Breast epithelium (tissue), 4 donors: ENCODE measurements around the gene OLFM3. TPM values are rescaled to one million over a fixed set of nuclear protein-coding genes. Genes with fewer than 3 reads are reported as not detected.

Experiments
- DNase-seq, 2 donors: peaks; one replicate each; pipeline ENCODE4 v3.0.0-alpha.2; 2019; ENCODE audit warnings: low spot score in 2 of 2
- H3K27ac ChIP-seq, 2 donors: fragments of 200-600 bp; sonication (generic) in 1 of 2; one replicate each; pipeline ENCODE4 v1.5.1; 2016 to 2019; ENCODE audit warnings: mild to moderate bottlenecking in 1 of 2
- H3K27me3 ChIP-seq, 2 donors: fragments of 200-600 bp; sonication (generic) in 1 of 2; one replicate each; pipeline versions ENCODE4 v1.5.1 to v1.6.0; 2017 to 2019; ENCODE audit warnings: control low read depth in 1 of 2, mild to moderate bottlenecking in 1 of 2
- H3K36me3 ChIP-seq: fragments of 200-600 bp; one replicate; pipeline ENCODE4 v1.5.1; 2019
- H3K4me1 ChIP-seq, 2 donors: fragments of 200-600 bp; sonication (generic); one replicate each; pipeline ENCODE4 v1.5.1; 2016 to 2019; ENCODE audit warnings: control low read depth in 1 of 2
- H3K4me3 ChIP-seq, 3 donors: fragments of 200-600 bp; sonication (generic); 1 replicate in 2 of 3; 2 replicates in 1 of 3; pipeline ENCODE4 v1.5.1; 2016 to 2019; ENCODE audit warnings: mild to moderate bottlenecking in 3 of 3, moderate library complexity in 2 of 3
- H3K9me3 ChIP-seq, 2 donors: fragments of 200-600 bp; sonication (generic) in 1 of 2; one replicate each; pipeline ENCODE4 v1.5.1; 2016 to 2019; ENCODE audit warnings: control low read depth in 1 of 2
- POLR2A ChIP-seq: fragments of 450-650 bp; IDR thresholded peaks from one replicate; pipeline ENCODE4 v1.6.1; 2016; ENCODE audit warnings: antibody characterized with exemption, mild to moderate bottlenecking, moderate library complexity
- POLR2AphosphoS5 ChIP-seq, 3 donors: sonication (generic); formaldehyde crosslinking; IDR thresholded peaks; one replicate each; pipeline ENCODE4 v1.6.1; 2017; ENCODE audit warnings: antibody characterized with exemption in 3 of 3
- intact Hi-C: fragments of 100-400 bp; cut with DNase I; formaldehyde crosslinking; loops from one replicate; pipeline ENCODE4 v1.15.1; 2023; ENCODE audit warnings: low total_unique reads
- total RNA-seq, 3 donors: library from RNA; depleted of rRNA; stranded (reverse); fragments of >200 nt; gene quantifications; one replicate each; pipeline ENCODE4 v1.1.0, GENCODE V29; 2016
- TF ChIP-seq, protein P1 (sequence below), 3 donors: fragments of 450-650 bp; IDR thresholded peaks; one replicate each; pipeline ENCODE4 v1.5.1; 2016 to 2017; ENCODE audit warnings: antibody characterized with exemption in 3 of 3, mild to moderate bottlenecking in 3 of 3, moderate library complexity in 3 of 3

OLFM3 gene
- total RNA-seq, 3 donors from 2014 or later = not detected

DNA sequence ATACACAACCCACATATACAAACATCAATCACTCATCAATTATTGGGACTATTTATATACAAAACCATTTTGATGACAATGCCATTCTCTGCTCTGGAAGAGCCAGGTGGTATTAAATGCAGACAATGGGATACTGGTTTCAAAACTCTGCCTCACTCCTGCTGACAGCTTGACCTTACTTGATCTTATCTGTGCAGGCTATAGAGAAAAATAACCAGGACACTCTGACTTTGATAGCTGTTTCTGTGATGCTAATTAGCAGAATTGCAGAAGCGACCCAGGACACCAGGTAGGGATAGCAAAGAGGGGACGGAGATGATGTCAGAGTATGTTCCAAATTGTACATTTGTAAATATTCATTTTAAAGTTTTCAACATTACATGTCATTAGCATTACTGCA is 89.5 kb downstream of the OLFM3 start:
- Histone ChIP-seq H3K27me3 (no peaks in the 10 kb centered on the region), H3K36me3 (no peaks in the 10 kb centered on the region), H3K27ac (no peak overlapping the region), H3K9me3 (no peaks in the 10 kb centered on the region), H3K4me1 (no peaks in the 10 kb centered on the region), H3K4me3 (no peak overlapping the region)
- intact Hi-C loops = no loop called here
- no peak for DNase-seq
- TF ChIP-seq, protein P1, sequence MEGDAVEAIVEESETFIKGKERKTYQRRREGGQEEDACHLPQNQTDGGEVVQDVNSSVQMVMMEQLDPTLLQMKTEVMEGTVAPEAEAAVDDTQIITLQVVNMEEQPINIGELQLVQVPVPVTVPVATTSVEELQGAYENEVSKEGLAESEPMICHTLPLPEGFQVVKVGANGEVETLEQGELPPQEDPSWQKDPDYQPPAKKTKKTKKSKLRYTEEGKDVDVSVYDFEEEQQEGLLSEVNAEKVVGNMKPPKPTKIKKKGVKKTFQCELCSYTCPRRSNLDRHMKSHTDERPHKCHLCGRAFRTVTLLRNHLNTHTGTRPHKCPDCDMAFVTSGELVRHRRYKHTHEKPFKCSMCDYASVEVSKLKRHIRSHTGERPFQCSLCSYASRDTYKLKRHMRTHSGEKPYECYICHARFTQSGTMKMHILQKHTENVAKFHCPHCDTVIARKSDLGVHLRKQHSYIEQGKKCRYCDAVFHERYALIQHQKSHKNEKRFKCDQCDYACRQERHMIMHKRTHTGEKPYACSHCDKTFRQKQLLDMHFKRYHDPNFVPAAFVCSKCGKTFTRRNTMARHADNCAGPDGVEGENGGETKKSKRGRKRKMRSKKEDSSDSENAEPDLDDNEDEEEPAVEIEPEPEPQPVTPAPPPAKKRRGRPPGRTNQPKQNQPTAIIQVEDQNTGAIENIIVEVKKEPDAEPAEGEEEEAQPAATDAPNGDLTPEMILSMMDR (IDR thresholded peaks at IDR 0.05) = no peak
- TF ChIP-seq POLR2AphosphoS5 (IDR thresholded peaks at IDR 0.05) = no peak
- no peak for TF ChIP-seq POLR2A

DNA sequence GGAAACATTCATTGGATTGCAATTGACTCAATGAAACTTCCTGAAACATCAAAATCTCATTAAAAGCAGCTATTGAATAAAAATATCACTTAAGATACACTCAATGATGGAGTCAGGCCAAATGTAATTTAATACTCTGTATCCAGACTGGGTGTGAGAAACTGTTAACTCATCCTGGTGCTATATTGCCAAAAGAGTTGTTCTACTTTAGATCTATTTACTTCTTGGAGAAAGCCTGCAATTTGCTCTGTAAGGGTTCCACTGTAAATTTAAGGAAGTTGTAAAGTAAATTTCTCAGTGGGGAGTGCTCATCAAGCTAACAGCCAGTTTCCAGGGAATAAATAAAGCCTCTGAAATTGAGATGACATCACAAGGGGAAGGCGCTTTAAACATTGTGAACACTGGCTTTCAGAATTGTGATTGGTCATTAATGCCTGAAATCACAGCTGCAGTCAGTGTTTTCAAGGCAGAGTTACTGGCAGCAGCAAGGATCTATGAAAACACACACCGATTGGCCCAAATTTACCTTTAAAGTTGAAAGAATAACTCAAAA is 91.4 kb downstream of the OLFM3 start:
- TF ChIP-seq POLR2AphosphoS5 (IDR thresholded peaks at IDR 0.05) (no peak), POLR2A (no peak)
- TF ChIP-seq, protein P1 (IDR thresholded peaks at IDR 0.05) = no peak
- no peak for DNase-seq

DNA sequence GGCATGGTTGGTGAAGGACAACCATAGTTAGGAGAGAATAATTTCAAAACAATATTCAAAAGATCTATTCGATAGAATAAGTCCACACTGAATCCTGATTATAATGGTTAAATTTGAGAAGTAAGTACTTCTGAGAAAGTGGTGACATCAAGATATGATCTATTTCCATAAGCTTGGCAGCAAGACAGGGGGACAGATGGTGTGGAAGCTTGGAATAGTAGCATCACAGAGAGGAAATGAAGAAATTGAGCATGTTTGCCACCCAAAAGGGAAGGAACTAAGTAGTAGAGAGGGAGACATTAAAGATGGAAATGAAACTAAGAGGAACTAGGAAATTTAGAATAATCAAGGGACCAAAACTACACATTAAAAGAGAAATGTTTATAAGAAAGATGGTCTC is 94.5 kb downstream of the OLFM3 start:
- Histone ChIP-seq H3K27me3 (no peaks in the 10 kb centered on the region), H3K36me3 (no peaks in the 10 kb centered on the region), H3K4me3 (no peak overlapping the region), H3K9me3 (no peaks in the 10 kb centered on the region), H3K27ac (no peak overlapping the region), H3K4me1 (no peaks in the 10 kb centered on the region)
- intact Hi-C loops = no loop called here
- no peak for DNase-seq
- no peak for TF ChIP-seq POLR2AphosphoS5 (IDR thresholded peaks at IDR 0.05)
- no peak for TF ChIP-seq POLR2A
- TF ChIP-seq, protein P1 (IDR thresholded peaks at IDR 0.05) = no peak

More for the DNA sequence above, 91.4 kb downstream of the OLFM3 start:
- intact Hi-C loops = no loop called here
- no peaks in the 10 kb centered on the region for H3K9me3 ChIP-seq
- no peaks in the 10 kb centered on the region for H3K27me3 ChIP-seq
- H3K4me3 ChIP-seq = no peak overlapping the region
- no peaks in the 10 kb centered on the region for H3K36me3 ChIP-seq
- H3K27ac ChIP-seq = no peak overlapping the region
- H3K4me1 ChIP-seq = no peaks in the 10 kb centered on the region

DNA sequence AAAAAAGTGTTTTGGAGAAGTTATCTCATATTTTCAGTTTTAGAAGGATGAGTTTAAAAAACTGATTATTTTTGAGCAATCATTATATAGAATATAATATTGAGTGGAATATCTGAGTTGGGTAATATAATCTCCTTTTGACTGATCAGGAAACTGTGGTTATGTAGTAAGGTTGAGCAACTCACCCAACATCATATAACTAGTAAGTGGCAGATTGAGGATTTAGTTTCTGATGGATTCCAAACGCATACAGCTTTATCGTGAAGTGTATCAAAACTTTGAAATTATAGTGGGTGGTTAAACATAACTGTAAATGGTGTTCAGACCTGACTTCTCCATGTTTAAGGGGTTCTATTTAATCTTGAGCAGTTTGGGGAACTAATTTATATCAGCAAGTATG is 98.6 kb downstream of the OLFM3 start:
- Histone ChIP-seq H3K27me3 (no peaks in the 10 kb centered on the region), H3K4me3 (no peak overlapping the region), H3K4me1 (no peaks in the 10 kb centered on the region), H3K27ac (no peak overlapping the region), H3K9me3 (no peaks in the 10 kb centered on the region), H3K36me3 (no peaks in the 10 kb centered on the region)
- no peak for DNase-seq
- intact Hi-C loops = no loop called here
- TF ChIP-seq, protein P1 (IDR thresholded peaks at IDR 0.05) = no peak
- TF ChIP-seq POLR2A = no peak
- TF ChIP-seq POLR2AphosphoS5 (IDR thresholded peaks at IDR 0.05) = no peak

DNA sequence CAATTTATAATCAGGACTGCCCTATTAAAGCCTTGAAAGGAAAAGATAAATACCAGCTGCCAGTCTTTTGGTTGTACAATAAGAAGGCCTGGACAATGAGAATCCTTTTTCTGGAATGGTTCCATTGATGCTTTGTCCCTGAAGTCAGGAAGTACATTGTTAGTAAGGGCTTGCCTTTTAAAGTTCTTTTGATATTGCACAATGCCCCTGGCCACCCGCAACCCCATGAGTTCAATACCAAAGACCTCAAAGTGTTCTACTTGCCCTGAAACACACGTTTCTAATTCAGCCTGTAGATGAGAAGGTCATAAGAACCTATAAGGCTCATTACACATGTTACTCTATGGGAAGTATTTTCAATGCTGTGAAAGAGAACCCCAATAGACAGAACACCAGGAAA is 112.1 kb downstream of the OLFM3 start:
- no peaks in the 10 kb centered on the region for H3K27me3 ChIP-seq
- no peaks in the 10 kb centered on the region for H3K9me3 ChIP-seq
- H3K4me1 ChIP-seq = no peaks in the 10 kb centered on the region
- no peaks in the 10 kb centered on the region for H3K36me3 ChIP-seq
- H3K27ac ChIP-seq = no peak overlapping the region
- TF ChIP-seq, protein P1 (IDR thresholded peaks at IDR 0.05) = no peak
- no peak for TF ChIP-seq POLR2AphosphoS5 (IDR thresholded peaks at IDR 0.05)
- TF ChIP-seq POLR2A = no peak
- no peak for DNase-seq
- no peak overlapping the region for H3K4me3 ChIP-seq
- intact Hi-C loops = no loop called here
